Measurements from ENCODE around the gene VAMP2. TPM values are rescaled to one million over a fixed set of nuclear protein-coding genes. Genes with fewer than 3 reads are reported as not detected.
"Not testable (repeated sequence)": the region's sequence is repeated elsewhere in the genome, so short reads cannot be mapped to it uniquely, and the experiment has no call there.

VAMP2 gene
- total RNA-seq, 1 donor from 2014 or later = 46.4 TPM

DNA sequence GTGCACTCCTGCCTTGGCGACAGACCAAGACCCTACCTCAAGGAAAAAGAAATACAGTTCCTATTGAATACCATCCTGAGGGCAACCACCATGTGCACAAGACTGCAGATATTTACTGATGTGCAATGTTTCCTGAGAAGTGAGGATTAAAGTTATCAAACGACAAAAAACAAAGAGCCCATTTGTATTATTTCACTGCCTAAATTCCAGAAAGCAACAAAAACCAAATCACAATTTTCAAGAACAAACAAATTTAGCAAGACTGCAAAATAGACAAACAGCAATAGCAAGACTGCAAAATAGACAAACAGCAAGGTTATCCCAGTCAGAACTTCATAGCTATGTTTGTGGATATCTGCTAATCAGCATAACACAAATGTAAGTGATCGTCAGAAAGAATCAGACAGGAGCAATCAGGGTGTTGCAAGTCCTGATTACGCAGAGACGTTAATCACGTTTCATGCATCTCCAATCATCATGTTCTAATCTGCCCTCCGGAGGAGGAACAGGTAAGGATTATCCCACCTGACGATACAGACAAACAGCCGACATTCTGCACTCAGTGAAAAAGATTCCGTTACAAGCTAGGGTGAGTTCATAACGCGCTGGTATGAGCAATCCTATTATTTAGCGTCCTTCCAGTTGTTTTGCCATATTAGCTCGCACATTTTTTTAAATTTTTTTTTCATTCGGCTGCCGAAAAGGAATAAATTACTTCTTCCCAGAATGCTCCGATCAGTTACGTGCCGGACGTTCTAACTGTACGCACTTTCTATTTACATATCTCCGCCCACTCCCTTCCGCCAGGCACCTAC, 10.5 kb upstream of the VAMP2 start:
- Mint-ChIP-seq H3K4me1 (ENCODE audit: low read depth) (peaks cover 34% of the 10 kb centered on the region), H3K27ac (peak overlapping the region; percentile 100), H3K4me3 (ENCODE audit: low read depth) (peak overlapping the region; percentile 86), H3K9me3 (ENCODE audit: low read depth) (no peaks in the 10 kb centered on the region), H3K27me3 (no peaks in the 10 kb centered on the region), H3K36me3 (ENCODE audit: insufficient read depth) (no peaks in the 10 kb centered on the region)
- no peak for DNase-seq (ENCODE audit: low spot score, unreplicated experiment)
- TF ChIP-seq, protein P1, sequence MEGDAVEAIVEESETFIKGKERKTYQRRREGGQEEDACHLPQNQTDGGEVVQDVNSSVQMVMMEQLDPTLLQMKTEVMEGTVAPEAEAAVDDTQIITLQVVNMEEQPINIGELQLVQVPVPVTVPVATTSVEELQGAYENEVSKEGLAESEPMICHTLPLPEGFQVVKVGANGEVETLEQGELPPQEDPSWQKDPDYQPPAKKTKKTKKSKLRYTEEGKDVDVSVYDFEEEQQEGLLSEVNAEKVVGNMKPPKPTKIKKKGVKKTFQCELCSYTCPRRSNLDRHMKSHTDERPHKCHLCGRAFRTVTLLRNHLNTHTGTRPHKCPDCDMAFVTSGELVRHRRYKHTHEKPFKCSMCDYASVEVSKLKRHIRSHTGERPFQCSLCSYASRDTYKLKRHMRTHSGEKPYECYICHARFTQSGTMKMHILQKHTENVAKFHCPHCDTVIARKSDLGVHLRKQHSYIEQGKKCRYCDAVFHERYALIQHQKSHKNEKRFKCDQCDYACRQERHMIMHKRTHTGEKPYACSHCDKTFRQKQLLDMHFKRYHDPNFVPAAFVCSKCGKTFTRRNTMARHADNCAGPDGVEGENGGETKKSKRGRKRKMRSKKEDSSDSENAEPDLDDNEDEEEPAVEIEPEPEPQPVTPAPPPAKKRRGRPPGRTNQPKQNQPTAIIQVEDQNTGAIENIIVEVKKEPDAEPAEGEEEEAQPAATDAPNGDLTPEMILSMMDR (IDR thresholded peaks at IDR 0.05; ENCODE audit: unreplicated experiment) = no peak

DNA sequence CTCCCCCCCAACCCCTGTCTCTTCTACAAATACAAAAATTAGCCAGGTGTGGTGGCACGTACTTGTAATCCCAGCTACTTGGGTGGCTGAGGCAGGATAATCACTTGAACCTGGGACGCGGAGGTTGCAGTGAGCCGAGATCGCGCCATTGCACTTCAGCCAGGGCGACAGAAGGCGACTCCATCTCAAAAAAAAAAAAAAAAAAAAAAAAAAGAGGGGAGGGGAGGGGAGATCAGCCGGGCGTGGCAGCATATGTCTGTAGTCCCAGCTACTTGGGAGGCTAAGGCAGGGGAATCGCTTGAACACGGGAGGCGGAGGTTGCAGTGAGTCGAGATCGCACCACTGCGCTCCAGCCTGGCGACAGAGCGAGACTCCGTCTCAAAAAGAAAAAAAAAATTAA, 7.4 kb upstream of the VAMP2 start:
- not testable (repeated sequence) for H3K27ac Mint-ChIP-seq; H3K4me3 Mint-ChIP-seq (ENCODE audit: low read depth); H3K36me3 Mint-ChIP-seq (ENCODE audit: insufficient read depth); H3K9me3 Mint-ChIP-seq (ENCODE audit: low read depth); H3K27me3 Mint-ChIP-seq; DNase-seq (ENCODE audit: low spot score, unreplicated experiment)
- peaks cover 15% of the 10 kb centered on the region for H3K4me1 Mint-ChIP-seq (ENCODE audit: low read depth)

- no peak for DNase-seq (ENCODE audit: low spot score, unreplicated experiment)
- Mint-ChIP-seq H3K36me3 (ENCODE audit: insufficient read depth) (no peaks in the 10 kb centered on the region), H3K9me3 (ENCODE audit: low read depth) (no peaks in the 10 kb centered on the region), H3K4me1 (ENCODE audit: low read depth) (peaks cover 8% of the 10 kb centered on the region), H3K27me3 (no peaks in the 10 kb centered on the region), H3K4me3 (ENCODE audit: low read depth) (no peak overlapping the region), H3K27ac (peak overlapping the region; percentile 24)
- TF ChIP-seq, protein P1 (IDR thresholded peaks at IDR 0.05; ENCODE audit: unreplicated experiment) = no peak
These were observed 4.8 kb upstream of the VAMP2 start for GRCh38 chr17:8167526-8167925.

- TF ChIP-seq, protein P1 (IDR thresholded peaks at IDR 0.05; ENCODE audit: unreplicated experiment) = no peak
- H3K27ac Mint-ChIP-seq = no peak overlapping the region
These were observed 4.0 kb upstream of the VAMP2 start for GRCh38 chr17:8166731-8167130.

GRCh38 chr17:8164815-8165131, 2.0 kb upstream of the VAMP2 start:
- TF ChIP-seq, protein P1 (IDR thresholded peaks at IDR 0.05; ENCODE audit: unreplicated experiment) = no peak
- H3K27me3 Mint-ChIP-seq = no peaks in the 10 kb centered on the region
- DNase-seq (ENCODE audit: low spot score, unreplicated experiment) = no peak
- H3K4me1 Mint-ChIP-seq (ENCODE audit: low read depth) = peaks cover 20% of the 10 kb centered on the region
- H3K4me3 Mint-ChIP-seq (ENCODE audit: low read depth) = no peak overlapping the region
- H3K9me3 Mint-ChIP-seq (ENCODE audit: low read depth) = no peaks in the 10 kb centered on the region
- H3K27ac Mint-ChIP-seq = no peak overlapping the region
- H3K36me3 Mint-ChIP-seq (ENCODE audit: insufficient read depth) = peaks cover 3% of the 10 kb centered on the region

More at GRCh38 chr17:8166731-8167130, 4.0 kb upstream of the VAMP2 start:
- no peak for DNase-seq (ENCODE audit: low spot score, unreplicated experiment)
- no peaks in the 10 kb centered on the region for H3K36me3 Mint-ChIP-seq (ENCODE audit: insufficient read depth)
- no peak overlapping the region for H3K4me3 Mint-ChIP-seq (ENCODE audit: low read depth)
- no peaks in the 10 kb centered on the region for H3K9me3 Mint-ChIP-seq (ENCODE audit: low read depth)
- H3K4me1 Mint-ChIP-seq (ENCODE audit: low read depth) = peaks cover 11% of the 10 kb centered on the region
- no peaks in the 10 kb centered on the region for H3K27me3 Mint-ChIP-seq
